ENCODE data around the gene ARVCF. TPM values are rescaled to one million over a fixed set of nuclear protein-coding genes. Genes with fewer than 3 reads are reported as not detected.

Gene ARVCF
- total RNA-seq, 2 experiments from 2014 or later, result 1.5 to 2.4 TPM

DNA sequence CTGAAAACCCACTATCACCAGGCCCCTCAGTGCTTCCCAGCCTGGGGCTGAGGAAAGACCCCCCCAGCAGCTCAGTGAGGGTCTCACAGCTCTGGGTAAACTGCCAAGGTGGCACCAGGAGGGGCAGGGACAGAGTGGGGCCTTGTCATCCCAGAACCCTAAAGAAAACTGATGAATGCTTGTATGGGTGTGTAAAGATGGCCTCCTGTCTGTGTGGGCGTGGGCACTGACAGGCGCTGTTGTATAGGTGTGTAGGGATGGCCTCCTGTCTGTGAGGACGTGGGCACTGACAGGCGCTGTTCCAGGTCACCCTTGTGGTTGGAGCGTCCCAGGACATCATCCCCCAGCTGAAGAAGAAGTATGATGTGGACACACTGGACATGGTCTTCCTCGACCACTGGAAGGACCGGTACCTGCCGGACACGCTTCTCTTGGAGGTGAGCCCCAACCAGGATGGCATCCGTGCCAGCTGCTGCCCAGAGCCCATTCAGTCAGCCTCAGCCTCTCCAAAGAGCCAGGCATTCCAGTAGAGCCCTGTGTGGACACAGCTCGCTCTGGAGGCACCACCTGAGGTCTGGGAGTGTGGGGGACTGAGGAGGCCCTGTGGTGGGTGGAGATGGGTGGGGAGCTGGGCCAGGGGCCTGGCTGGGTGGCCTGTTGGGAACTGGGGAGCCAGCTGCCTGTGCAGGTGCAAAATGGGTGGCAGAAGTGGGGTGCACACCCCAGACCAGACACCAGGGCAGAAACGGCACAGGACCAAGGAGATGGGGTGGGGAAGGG is 52.6 kb downstream of the ARVCF start:
- Mint-ChIP-seq H3K4me1 (ENCODE audit: low read depth) (peaks cover 10% of the 10 kb centered on the region), H3K36me3 (peaks cover 5% of the 10 kb centered on the region), H3K4me3 (no peak overlapping the region), H3K9me3 (no peaks in the 10 kb centered on the region), H3K27me3 (no peaks in the 10 kb centered on the region), H3K27ac (no peak overlapping the region)
- ChIA-PET POLR2A (interaction anchor here (1.1 kb wide), 1 partner anchor 57 kb away, joined by 3 read pairs; the partner anchor contains the start of gene TANGO2), CTCF (interaction anchor here (0.9 to 1.7 kb wide), 3 partner anchors 10 to 234 kb away, joined by 4 read pairs; no protein-coding TSS in a partner anchor)
- DNase-seq, result no peak
- intact Hi-C loops (cut with micrococcal nuclease), result no loop called here

DNA sequence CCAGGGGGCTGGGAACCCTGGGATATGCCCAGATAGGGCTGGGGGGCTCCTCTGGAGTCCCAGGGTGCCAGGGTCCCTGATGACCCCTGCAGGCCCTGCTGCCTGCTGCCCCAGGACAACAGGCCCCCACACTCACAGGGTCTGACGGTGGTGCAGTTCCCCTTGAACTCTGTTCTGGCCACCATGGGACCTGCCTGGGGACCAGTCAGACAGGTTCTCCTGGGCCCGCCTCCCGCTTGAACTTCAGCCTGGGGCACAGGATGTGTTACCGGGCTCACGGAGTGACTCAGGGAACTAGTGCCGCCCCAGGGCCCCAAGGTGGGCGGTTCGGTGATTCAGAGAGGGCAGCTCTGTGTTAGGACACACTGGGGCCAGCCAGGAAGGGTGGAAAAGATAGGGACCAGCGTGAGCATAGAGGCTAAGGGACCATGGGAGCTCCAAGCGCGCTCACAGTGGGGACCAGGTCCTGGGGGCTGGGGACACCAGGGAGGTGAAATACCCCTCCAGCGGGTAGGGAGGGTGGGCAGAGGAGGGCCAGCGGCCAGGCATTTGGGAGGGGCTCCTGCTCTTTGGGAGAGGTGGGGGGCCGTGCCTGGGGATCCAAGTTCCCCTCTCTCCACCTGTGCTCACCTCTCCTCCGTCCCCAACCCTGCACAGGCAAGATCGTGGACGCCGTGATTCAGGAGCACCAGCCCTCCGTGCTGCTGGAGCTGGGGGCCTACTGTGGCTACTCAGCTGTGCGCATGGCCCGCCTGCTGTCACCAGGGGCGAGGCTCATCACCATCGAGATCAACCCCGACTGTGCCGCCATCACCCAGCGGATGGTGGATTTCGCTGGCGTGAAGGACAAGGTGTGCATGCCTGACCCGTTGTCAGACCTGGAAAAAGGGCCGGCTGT is 53.5 kb downstream of the ARVCF start:
- H3K4me3 Mint-ChIP-seq, result no peak overlapping the region
- intact Hi-C loops (cut with micrococcal nuclease), result loop anchor here (1.0 kb wide), 1 partner anchor 166 kb away; no protein-coding TSS in a partner anchor
- H3K4me1 Mint-ChIP-seq (ENCODE audit: low read depth), result peaks cover 10% of the 10 kb centered on the region
- no peak overlapping the region for H3K27ac Mint-ChIP-seq
- ChIA-PET CTCF (interaction anchor here (0.6 to 1.2 kb wide), 5 partner anchors 10 to 233 kb away, joined by 3 to 4 read pairs (median 3); no protein-coding TSS in a partner anchor), POLR2A (interaction anchor here (1.1 kb wide), 1 partner anchor 58 kb away, joined by 3 read pairs; the partner anchor contains the start of gene TANGO2)
- no peaks in the 10 kb centered on the region for H3K27me3 Mint-ChIP-seq
- DNase-seq, result peak; percentile 84
- peaks cover 5% of the 10 kb centered on the region for H3K36me3 Mint-ChIP-seq
- H3K9me3 Mint-ChIP-seq, result no peaks in the 10 kb centered on the region

DNA sequence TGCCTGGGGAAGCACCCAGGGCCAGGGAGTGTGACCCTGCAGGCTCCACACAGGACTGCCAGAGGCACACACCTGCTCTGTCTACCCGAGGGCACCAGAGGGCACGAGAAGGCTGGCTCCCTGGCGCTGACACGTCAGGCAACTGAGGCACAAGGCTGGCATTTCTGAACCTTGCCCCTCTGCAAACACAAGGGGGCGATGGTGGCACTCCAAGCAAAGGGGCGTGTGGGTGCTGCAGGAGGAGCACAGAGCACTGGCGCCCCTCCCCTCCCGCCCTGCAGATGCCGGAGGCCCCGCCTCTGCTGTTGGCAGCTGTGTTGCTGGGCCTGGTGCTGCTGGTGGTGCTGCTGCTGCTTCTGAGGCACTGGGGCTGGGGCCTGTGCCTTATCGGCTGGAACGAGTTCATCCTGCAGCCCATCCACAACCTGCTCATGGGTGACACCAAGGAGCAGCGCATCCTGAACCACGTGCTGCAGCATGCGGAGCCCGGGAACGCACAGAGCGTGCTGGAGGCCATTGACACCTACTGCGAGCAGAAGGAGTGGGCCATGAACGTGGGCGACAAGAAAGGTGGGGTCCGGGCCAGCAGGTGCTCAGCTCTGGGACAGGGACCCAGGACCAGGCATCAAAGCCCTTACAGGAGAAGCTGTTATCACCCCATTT is 54.2 kb downstream of the ARVCF start:
- Mint-ChIP-seq H3K4me1 (ENCODE audit: low read depth) (peaks cover 10% of the 10 kb centered on the region), H3K9me3 (no peaks in the 10 kb centered on the region), H3K36me3 (peaks cover 5% of the 10 kb centered on the region), H3K27ac (no peak overlapping the region), H3K4me3 (no peak overlapping the region), H3K27me3 (no peaks in the 10 kb centered on the region)
- POLR2A ChIA-PET, result interaction anchor here (1.1 kb wide), 1 partner anchor 59 kb away, joined by 3 read pairs; the partner anchor contains the start of gene TANGO2
- intact Hi-C loops (cut with micrococcal nuclease), result loop anchor here (1.0 kb wide), 1 partner anchor 167 kb away; no protein-coding TSS in a partner anchor
- DNase-seq, result peak; percentile 78
- CTCF ChIA-PET, result interaction anchor here (0.6 to 1.2 kb wide), 3 partner anchors 9 to 15 kb away, joined by 3 to 4 read pairs (median 3); no protein-coding TSS in a partner anchor

DNA sequence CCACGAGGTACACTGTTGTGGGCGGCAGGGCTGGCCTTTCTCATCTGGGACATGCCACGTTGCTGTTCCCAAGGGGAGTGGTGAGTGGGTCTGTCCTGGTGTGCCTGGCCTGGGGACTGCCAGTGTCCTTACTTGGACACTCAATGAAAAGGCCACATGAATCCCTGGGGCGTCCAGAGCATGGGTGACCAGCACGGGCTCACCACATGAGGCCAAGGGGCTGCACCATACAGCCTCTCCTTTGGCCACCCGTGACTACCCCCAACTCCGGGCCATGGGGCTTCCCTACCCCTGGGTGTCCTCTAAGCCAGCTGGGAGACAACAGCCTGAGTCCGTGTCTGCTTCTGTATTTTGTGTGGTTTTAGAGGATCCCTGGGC is 54.8 kb downstream of the ARVCF start:
- ChIA-PET CTCF (interaction anchor here (0.6 kb wide), 1 partner anchor 14 kb away, joined by 3 read pairs; no protein-coding TSS in a partner anchor), POLR2A (no interaction called here)
- Mint-ChIP-seq H3K27me3 (no peaks in the 10 kb centered on the region), H3K4me1 (ENCODE audit: low read depth) (peaks cover 10% of the 10 kb centered on the region), H3K9me3 (no peaks in the 10 kb centered on the region), H3K27ac (no peak overlapping the region), H3K4me3 (no peak overlapping the region), H3K36me3 (no peaks in the 10 kb centered on the region)
- DNase-seq, result no peak
- intact Hi-C loops (cut with micrococcal nuclease), result loop anchor here (1.0 kb wide), 1 partner anchor 167 kb away; no protein-coding TSS in a partner anchor

DNA sequence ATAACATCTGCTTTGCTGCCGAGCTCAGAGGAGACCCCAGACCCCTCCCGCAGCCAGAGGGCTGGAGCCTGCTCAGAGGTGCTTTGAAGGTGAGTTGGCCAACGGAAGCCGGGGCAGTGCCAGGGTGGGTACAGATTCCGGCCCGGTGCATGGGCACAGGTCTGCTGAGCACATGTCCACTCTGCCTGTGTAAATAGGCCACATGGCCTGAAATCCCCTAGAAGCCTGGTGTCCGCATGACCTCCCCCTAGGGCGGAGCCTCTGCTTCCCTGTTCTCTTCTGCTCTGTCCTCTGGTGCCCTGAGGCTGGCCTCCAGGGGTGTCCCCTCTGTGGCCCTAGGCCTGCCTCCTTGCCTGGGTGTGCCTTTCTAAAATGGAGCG is 55.4 kb downstream of the ARVCF start:
- ChIA-PET POLR2A (no interaction called here), CTCF (interaction anchor here (0.6 kb wide), 1 partner anchor 52 kb away, joined by 4 read pairs; no protein-coding TSS in a partner anchor)
- H3K27ac Mint-ChIP-seq, result no peak overlapping the region
- H3K4me1 Mint-ChIP-seq (ENCODE audit: low read depth), result peaks cover 10% of the 10 kb centered on the region
- H3K36me3 Mint-ChIP-seq, result no peaks in the 10 kb centered on the region
- H3K9me3 Mint-ChIP-seq, result no peaks in the 10 kb centered on the region
- intact Hi-C loops (cut with micrococcal nuclease), result no loop called here
- H3K4me3 Mint-ChIP-seq, result no peak overlapping the region
- no peak for DNase-seq
- no peaks in the 10 kb centered on the region for H3K27me3 Mint-ChIP-seq

DNA sequence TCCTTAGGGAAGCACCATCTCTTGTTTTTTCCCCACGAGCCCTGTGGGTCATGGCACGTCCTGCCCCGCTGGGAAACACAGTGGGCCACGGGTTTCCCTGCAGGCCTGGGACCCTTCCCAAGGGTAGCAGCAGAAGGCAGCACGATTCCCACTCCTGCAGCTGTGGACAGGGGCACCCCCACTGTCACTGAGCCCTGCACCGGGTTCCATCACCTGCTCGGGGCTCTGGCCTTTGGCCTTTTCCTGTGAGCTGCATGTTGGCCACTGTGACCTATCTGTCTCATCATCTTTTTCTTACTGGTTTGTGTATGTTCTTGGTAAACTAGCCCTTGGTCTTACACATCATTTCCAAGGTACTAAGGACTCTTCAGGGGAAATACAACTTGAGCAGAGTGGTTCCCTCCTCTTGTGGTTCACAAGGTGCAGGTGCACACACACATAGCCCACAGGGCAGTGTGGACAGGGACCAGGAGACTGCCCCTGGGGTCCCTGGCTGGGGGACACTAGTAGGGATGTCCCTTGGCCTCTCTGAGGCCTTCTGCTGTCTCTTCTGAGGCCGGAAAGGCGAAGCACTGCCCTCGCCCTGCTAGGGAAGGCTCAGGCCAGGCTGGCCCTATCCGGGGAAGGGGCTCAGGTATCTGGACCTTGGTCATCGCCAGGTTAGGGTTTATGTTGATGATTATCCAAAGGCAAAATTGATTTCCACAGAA is 56.0 kb downstream of the ARVCF start:
- H3K27me3 Mint-ChIP-seq, result no peaks in the 10 kb centered on the region
- no peaks in the 10 kb centered on the region for H3K36me3 Mint-ChIP-seq
- no peak overlapping the region for H3K27ac Mint-ChIP-seq
- ChIA-PET POLR2A (no interaction called here), CTCF (interaction anchor here (0.6 kb wide), 1 partner anchor 52 kb away, joined by 4 read pairs; no protein-coding TSS in a partner anchor)
- no peaks in the 10 kb centered on the region for H3K9me3 Mint-ChIP-seq
- H3K4me1 Mint-ChIP-seq (ENCODE audit: low read depth), result peaks cover 12% of the 10 kb centered on the region
- no peak for DNase-seq
- H3K4me3 Mint-ChIP-seq, result no peak overlapping the region
- intact Hi-C loops (cut with micrococcal nuclease), result no loop called here

DNA sequence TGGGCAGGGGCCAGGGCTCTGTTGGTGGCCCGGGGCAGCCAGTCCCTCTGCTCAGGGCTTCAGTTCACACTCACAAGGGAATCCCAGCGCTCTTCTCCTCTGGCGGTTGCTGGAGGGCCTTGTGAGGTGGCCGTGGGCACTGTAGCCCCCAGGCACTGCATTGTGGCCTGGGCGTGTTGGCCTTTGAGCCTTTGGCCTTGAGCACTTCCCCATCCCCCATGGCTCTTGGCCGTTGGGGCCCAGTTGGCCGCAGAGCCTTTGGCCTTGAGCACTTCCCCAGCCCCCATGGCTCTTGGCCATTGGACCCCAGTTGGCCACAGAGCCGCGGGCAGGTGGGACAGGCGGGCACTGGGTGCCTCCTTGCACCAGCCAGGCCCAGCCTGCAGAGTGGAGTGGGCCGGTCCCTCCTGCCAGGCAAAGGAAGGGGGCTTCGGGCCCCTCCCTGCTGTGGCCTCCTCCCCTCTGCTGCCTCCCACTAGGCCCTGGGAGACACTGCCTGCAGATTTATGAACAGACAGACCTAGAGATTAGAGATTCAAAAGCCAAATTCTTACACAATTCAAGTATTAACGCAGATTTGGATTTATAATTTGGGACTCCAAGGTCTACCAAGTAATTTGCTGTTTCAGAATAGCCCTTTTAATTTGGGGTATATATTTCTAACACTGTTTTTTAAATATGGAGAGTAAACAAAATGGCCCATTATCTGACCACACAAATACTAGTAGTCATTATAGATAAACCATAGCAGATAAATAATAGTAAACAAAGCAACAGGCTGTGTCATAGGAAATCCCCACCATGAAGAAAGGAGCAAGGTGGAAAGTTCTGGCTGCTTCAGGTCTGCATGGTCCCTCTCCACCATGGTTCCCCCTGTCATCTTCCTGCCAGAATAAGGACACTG is 56.8 kb downstream of the ARVCF start:
- Mint-ChIP-seq H3K27me3 (no peaks in the 10 kb centered on the region), H3K27ac (no peak overlapping the region), H3K4me3 (no peak overlapping the region), H3K36me3 (no peaks in the 10 kb centered on the region), H3K9me3 (no peaks in the 10 kb centered on the region), H3K4me1 (ENCODE audit: low read depth) (peaks cover 14% of the 10 kb centered on the region)
- intact Hi-C loops (cut with micrococcal nuclease), result no loop called here
- no peak for DNase-seq
- ChIA-PET CTCF (no interaction called here), POLR2A (no interaction called here)

DNA sequence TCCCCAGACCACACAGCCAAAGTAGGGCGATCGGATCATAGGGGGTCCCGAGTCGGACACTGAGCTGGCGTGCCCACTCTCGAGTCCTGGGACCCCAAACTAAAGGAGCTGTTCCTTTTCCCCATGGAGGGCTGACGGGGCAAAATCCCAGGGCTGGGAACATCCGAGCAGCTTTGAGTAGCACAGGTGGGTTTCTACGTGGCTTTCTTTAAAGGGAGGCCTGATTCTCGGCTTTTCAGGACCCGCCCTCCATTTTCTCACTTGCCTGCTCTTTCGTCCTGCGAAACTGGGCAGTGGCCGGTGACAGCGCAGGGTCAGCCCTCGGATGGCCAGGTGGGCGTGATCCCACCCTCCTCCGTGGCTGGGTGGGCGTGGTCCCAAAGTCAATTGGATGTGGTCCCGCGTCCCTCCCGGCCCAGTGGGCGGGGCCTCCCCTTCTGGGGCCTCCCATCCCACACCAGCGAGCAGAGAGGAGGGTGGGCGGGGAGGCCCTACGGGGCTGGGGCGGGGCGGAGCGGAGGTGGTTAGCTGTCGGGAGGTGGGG is 57.5 kb downstream of the ARVCF start:
- H3K4me1 Mint-ChIP-seq (ENCODE audit: low read depth), result peaks cover 14% of the 10 kb centered on the region
- no peaks in the 10 kb centered on the region for H3K27me3 Mint-ChIP-seq
- ChIA-PET POLR2A (no interaction called here), CTCF (interaction anchor here (0.7 kb wide), 1 partner anchor 20 kb away, joined by 3 read pairs; no protein-coding TSS in a partner anchor)
- H3K36me3 Mint-ChIP-seq, result no peaks in the 10 kb centered on the region
- DNase-seq, result no peak
- intact Hi-C loops (cut with micrococcal nuclease), result no loop called here
- H3K9me3 Mint-ChIP-seq, result no peaks in the 10 kb centered on the region
- no peak overlapping the region for H3K27ac Mint-ChIP-seq
- no peak overlapping the region for H3K4me3 Mint-ChIP-seq

DNA sequence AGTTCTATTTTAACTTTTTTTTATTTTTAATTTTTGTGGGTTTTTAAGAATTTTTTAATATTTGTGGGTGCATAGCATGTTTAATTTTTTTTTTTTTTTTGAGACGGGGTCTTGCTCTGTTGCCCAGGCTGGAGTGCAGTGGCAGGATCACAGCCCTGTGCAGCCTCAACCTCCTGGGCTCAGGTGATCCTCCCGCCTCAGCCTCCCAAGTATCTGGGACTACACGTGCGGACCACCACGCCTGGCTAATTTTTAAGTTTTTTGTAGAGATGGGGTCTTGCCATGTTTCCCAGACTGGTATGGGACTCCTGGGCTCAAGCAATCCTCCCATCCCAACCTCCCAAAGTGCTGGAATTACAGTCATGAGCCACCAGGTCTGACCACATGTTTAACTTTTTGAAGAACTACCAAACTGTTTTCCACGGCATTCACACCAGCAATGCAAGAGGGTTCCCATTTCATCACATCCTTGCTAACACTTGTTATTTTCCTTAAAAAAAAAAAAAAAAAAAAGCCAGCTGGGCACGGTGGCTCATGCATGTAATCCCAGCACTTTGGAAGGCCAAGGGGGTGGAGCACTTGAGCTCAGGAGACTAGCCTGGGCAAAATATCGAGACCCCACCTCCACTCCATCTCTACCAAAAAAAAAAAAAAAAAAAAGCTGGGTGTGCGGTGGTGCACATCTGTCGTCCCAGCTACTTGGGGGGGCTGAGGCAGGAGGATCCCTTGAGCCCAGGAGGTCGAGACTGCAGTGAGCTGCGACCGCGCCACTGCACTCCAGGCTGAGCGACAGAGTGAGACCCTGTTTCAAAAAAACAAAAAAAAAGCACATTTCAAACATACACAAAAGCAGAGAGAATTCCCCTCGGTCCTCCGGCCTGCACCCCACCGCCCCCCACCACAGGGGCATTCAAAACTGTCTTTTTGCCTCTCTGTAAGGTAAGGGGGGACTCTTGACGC is 58.3 kb downstream of the ARVCF start:
- intact Hi-C loops (cut with micrococcal nuclease), result no loop called here
- Mint-ChIP-seq H3K4me1 (ENCODE audit: low read depth) (peaks cover 14% of the 10 kb centered on the region), H3K36me3 (no peaks in the 10 kb centered on the region), H3K27ac (no peak overlapping the region), H3K27me3 (no peaks in the 10 kb centered on the region), H3K9me3 (no peaks in the 10 kb centered on the region), H3K4me3 (no peak overlapping the region)
- POLR2A ChIA-PET, result no interaction called here
- DNase-seq, result no peak
- CTCF ChIA-PET, result interaction anchor here (0.7 to 0.8 kb wide), 2 partner anchors 10 to 19 kb away, joined by 3 to 4 read pairs; no protein-coding TSS in a partner anchor
